IMR-90 (cell line): ENCODE results near the gene ZNF646. TPM values are rescaled to one million over a fixed set of nuclear protein-coding genes. Genes with fewer than 3 reads are reported as not detected.

Experiments
- ATAC-seq: fragments of 200-7000 bp; cut with Tn5 transposase; 2 replicates; pipeline ENCODE4 v1.9.1; 2020; ENCODE audit warnings: low read depth, mild to moderate bottlenecking, moderate library complexity
- BruUV-seq: library from RNA; stranded (reverse); fragments of 400-500 nt; replicated peaks from 2 replicates; lab custom pipeline; 2021; lab: Mats Ljungman, UMichigan
- CTCF ChIA-PET: fragments of 300-600 bp; formaldehyde crosslinking; extraction: SDS; loops from one replicate; lab custom pipeline; 2021; ENCODE audit warnings: antibody characterized with exemption; lab: Yijun Ruan, JAX
- POLR2A ChIA-PET: fragments of 300-600 bp; sonication (Branson Sonifier 250); formaldehyde crosslinking; loops from one replicate; lab custom pipeline; 2022; ENCODE audit warnings: antibody characterized with exemption; ENCODE audit not compliant: unreplicated experiment; lab: Charles Lee
- DNase-seq: peaks from one replicate; pipeline ENCODE4 v3.0.0; 2013
- H2AFZ ChIP-seq: replicated peaks from 2 replicates; pipeline ENCODE3; 2013; ENCODE audit warnings: low read length, mild to moderate bottlenecking; ENCODE audit not compliant: poor library complexity
- H2AK5ac ChIP-seq: 2 replicates; pipeline ENCODE4 v1.6.1; 2013; ENCODE audit warnings: low read depth, low read length, inconsistent platforms
- H2AK9ac ChIP-seq: replicated peaks from 2 replicates; pipeline ENCODE3; 2013; ENCODE audit warnings: mild to moderate bottlenecking, low read depth, low read length, moderate library complexity; ENCODE audit not compliant: poor library complexity
- H2BK120ac ChIP-seq: 2 replicates; pipeline ENCODE4 v1.6.1; 2013; ENCODE audit warnings: low read depth, low read length, inconsistent platforms
- H2BK15ac ChIP-seq: 3 replicates; pipeline ENCODE4 v1.6.1; 2013; ENCODE audit warnings: low read depth, low read length, inconsistent platforms
- H2BK20ac ChIP-seq: 2 replicates; pipeline ENCODE4 v1.6.1; 2013; ENCODE audit warnings: low read depth, mild to moderate bottlenecking, inconsistent platforms, low read length, moderate library complexity
- H2BK5ac ChIP-seq: 2 replicates; pipeline ENCODE4 v1.6.1; 2013; ENCODE audit warnings: mild to moderate bottlenecking, low read depth, low read length, inconsistent platforms; ENCODE audit not compliant: poor library complexity, severe bottlenecking
- H3K14ac ChIP-seq: replicated peaks from 2 replicates; pipeline ENCODE4 v1.6.1; 2013; ENCODE audit warnings: low read depth, low read length, inconsistent platforms
- H3K18ac ChIP-seq: 2 replicates; pipeline ENCODE4 v1.6.1; 2013; ENCODE audit warnings: low read depth, low read length, control low read depth
- H3K23ac ChIP-seq: 2 replicates; pipeline ENCODE4 v1.6.1; 2013; ENCODE audit warnings: low read depth, low read length, inconsistent platforms
- H3K27ac ChIP-seq: 2 replicates; pipeline ENCODE4 v1.5.1; 2013; ENCODE audit warnings: mild to moderate bottlenecking, control low read depth, low read length; ENCODE audit not compliant: insufficient read depth
- H3K27me3 ChIP-seq: 2 replicates; pipeline ENCODE4 v1.6.1; 2013; ENCODE audit warnings: low read length; ENCODE audit not compliant: control insufficient read depth, insufficient read depth
- H3K36me3 ChIP-seq: 2 replicates; pipeline ENCODE4 v1.6.1; 2013; ENCODE audit warnings: low read length, mixed read lengths; ENCODE audit not compliant: control insufficient read depth, insufficient read depth
- H3K4ac ChIP-seq: 2 replicates; pipeline ENCODE4 v1.6.1; 2013; ENCODE audit warnings: low read depth, low read length, inconsistent platforms
- H3K4me1 ChIP-seq: 2 replicates; pipeline ENCODE4 v1.6.1; 2013; ENCODE audit warnings: low read length, mixed read lengths; ENCODE audit not compliant: control insufficient read depth, insufficient read depth
- H3K4me2 ChIP-seq: 2 replicates; pipeline ENCODE4 v1.6.1; 2013; ENCODE audit warnings: low read depth, mild to moderate bottlenecking, control low read depth, low read length, moderate library complexity
- H3K4me3 ChIP-seq: 2 replicates; pipeline ENCODE4 v1.5.1; 2013; ENCODE audit warnings: low read depth, mild to moderate bottlenecking, control low read depth, low read length, moderate library complexity; ENCODE audit not compliant: insufficient read depth
- H3K56ac ChIP-seq: 2 replicates; pipeline ENCODE4 v1.6.1; 2013; ENCODE audit warnings: low read length, inconsistent platforms; ENCODE audit not compliant: insufficient read depth; ENCODE audit errors: extremely low read depth
- H3K79me1 ChIP-seq, 2 experiments: 2 replicates each; pipeline ENCODE4 v1.6.1; 2013; ENCODE audit warnings: low read length in 2 of 2, inconsistent platforms in 1 of 2, low read depth in 1 of 2
- H3K9ac ChIP-seq: 2 replicates; pipeline ENCODE4 v1.6.1; 2013; ENCODE audit warnings: low read depth, low read length, control low read depth
- H3K9me1 ChIP-seq: 2 replicates; pipeline ENCODE4 v1.6.1; 2013; ENCODE audit warnings: low read length, inconsistent platforms; ENCODE audit not compliant: insufficient read depth
- H3K9me3 ChIP-seq: 2 replicates; pipeline ENCODE4 v1.6.1; 2013; ENCODE audit warnings: low read length; ENCODE audit not compliant: control insufficient read depth, insufficient read depth
- H4K20me1 ChIP-seq: 2 replicates; pipeline ENCODE4 v1.6.1; 2013; ENCODE audit warnings: low read length, inconsistent platforms; ENCODE audit not compliant: insufficient read depth
- H4K5ac ChIP-seq: 2 replicates; pipeline ENCODE4 v1.6.1; 2013; ENCODE audit warnings: mild to moderate bottlenecking, low read depth, low read length, control low read depth
- H4K8ac ChIP-seq, 2 experiments: 2 replicates each; pipeline ENCODE4 v1.6.1; 2013; ENCODE audit warnings: low read depth in 2 of 2, low read length in 2 of 2, control low read depth in 1 of 2, inconsistent platforms in 1 of 2
- H4K91ac ChIP-seq: 2 replicates; pipeline ENCODE4 v1.6.1; 2013; ENCODE audit warnings: low read depth, low read length, inconsistent platforms; ENCODE audit not compliant: insufficient read depth
- BHLHE40 ChIP-seq: fragments of 150-350 bp; IDR thresholded peaks from 2 replicates; pipeline ENCODE4 v1.6.1; 2016; ENCODE audit warnings: mild to moderate bottlenecking, low read depth, low read length
- CEBPB ChIP-seq: IDR thresholded peaks from 2 replicates; pipeline ENCODE4 v1.6.1; 2012; ENCODE audit warnings: low read depth, low read length, improper control_type of control experiment
- CHD1 ChIP-seq: IDR thresholded peaks from 2 replicates; pipeline ENCODE4 v1.6.1; 2012; ENCODE audit warnings: low read depth, low read length, improper control_type of control experiment
- CTCF ChIP-seq: conservative IDR thresholded peaks from 2 replicates; pipeline ENCODE4 v1.5.1; 2012; ENCODE audit warnings: mild to moderate bottlenecking, low read depth, low read length, improper control_type of control experiment
- ELK1 ChIP-seq: fragments of 150-350 bp; IDR thresholded peaks from 2 replicates; pipeline ENCODE4 v1.6.1; 2016; ENCODE audit warnings: low read depth, mild to moderate bottlenecking, low read length, moderate library complexity, borderline replicate concordance
- FOS ChIP-seq: fragments of 150-350 bp; IDR thresholded peaks from 2 replicates; pipeline ENCODE4 v1.6.1; 2016; ENCODE audit warnings: low read depth, low read length
- MAFK ChIP-seq: IDR thresholded peaks from 2 replicates; pipeline ENCODE4 v1.6.1; 2012; ENCODE audit warnings: low read depth, low read length, improper control_type of control experiment
- MAZ ChIP-seq: IDR thresholded peaks from 2 replicates; pipeline ENCODE4 v1.6.1; 2012; ENCODE audit warnings: low read depth, mild to moderate bottlenecking, low read length, improper control_type of control experiment, moderate library complexity, borderline replicate concordance
- MXI1 ChIP-seq: IDR thresholded peaks from 2 replicates; pipeline ENCODE4 v1.6.1; 2012; ENCODE audit warnings: low read depth, mild to moderate bottlenecking, low read length, moderate library complexity, borderline replicate concordance
- NFE2L2 ChIP-seq: fragments of 150-350 bp; IDR thresholded peaks from 2 replicates; pipeline ENCODE4 v1.6.1; 2016; ENCODE audit warnings: low read depth, mild to moderate bottlenecking, low read length
- POLR2A ChIP-seq: IDR thresholded peaks from 2 replicates; pipeline ENCODE4 v1.6.1; 2012; ENCODE audit warnings: mild to moderate bottlenecking, low read depth, low read length
- RAD21 ChIP-seq: IDR thresholded peaks from 2 replicates; pipeline ENCODE4 v1.6.1; 2012; ENCODE audit warnings: low read length, improper control_type of control experiment
- RCOR1 ChIP-seq: IDR thresholded peaks from 2 replicates; pipeline ENCODE4 v1.6.1; 2012; ENCODE audit warnings: mild to moderate bottlenecking, low read length, improper control_type of control experiment; ENCODE audit not compliant: insufficient replicate concordance
- RFX5 ChIP-seq: IDR thresholded peaks from 2 replicates; pipeline ENCODE4 v1.8.0; 2012; ENCODE audit warnings: low read depth, mild to moderate bottlenecking, low read length, moderate library complexity
- SMC3 ChIP-seq: fragments of 150-350 bp; IDR thresholded peaks from 2 replicates; pipeline ENCODE4 v1.6.1; 2016; ENCODE audit warnings: low read depth, mild to moderate bottlenecking, antibody characterized with exemption, low read length, moderate library complexity
- USF2 ChIP-seq: fragments of 150-350 bp; IDR thresholded peaks from 2 replicates; pipeline ENCODE4 v1.6.1; 2017; ENCODE audit warnings: mild to moderate bottlenecking, antibody characterized with exemption, low read length, low read depth
- WGBS, 2 experiments: methylation state at CpG; one replicate each; pipeline versions ENCODE4 v1.1.5 to v1.1.7; 2013; ENCODE audit warnings: missing lambda C conversion rate in 2 of 2; ENCODE audit not compliant: insufficient read length in 1 of 2; ENCODE audit errors: extremely low coverage in 2 of 2; 5-methylcytosine and 5-hydroxymethylcytosine counted together
- dilution Hi-C: fragments of 300-500 bp; cut with HindIII; formaldehyde crosslinking; loops from one replicate; pipeline ENCODE4 v1.14.3; 2018; ENCODE audit warnings: low sequenced_read_pairs; ENCODE audit not compliant: unreplicated experiment
- in situ Hi-C: fragments of 300-500 bp; cut with MboI; formaldehyde crosslinking; loops from 3 replicates; pipeline ENCODE4 v1.14.3; 2019; ENCODE audit warnings: low sequenced_read_pairs, inconsistent platforms, mixed read lengths
- intact Hi-C: fragments of 100-400 bp; cut with micrococcal nuclease; formaldehyde crosslinking; loops from 2 replicates; pipeline ENCODE4 v1.10.0; 2022
- polyA plus RNA-seq, 3 experiments: library from polyadenylated mRNA; depleted of rRNA; stranded (reverse); fragments of >200 nt; gene quantifications; 2 replicates each; pipeline ENCODE4 v1.2.3, GENCODE V29; 2012; ENCODE audit warnings: low replicate concordance in 1 of 3
- total RNA-seq: library from RNA; depleted of rRNA; stranded (reverse); fragments of >200 nt; gene quantifications from 2 replicates; pipeline ENCODE4 v1.2.3, GENCODE V29; 2012

ZNF646 gene
- total and polyA plus RNA-seq, 2 of the 4 experiments (the other 2 are of a cell fraction), result 4.9 to 6.8 TPM

GRCh38 chr16:31042866-31043265 is 31.4 kb upstream of the ZNF646 start:
- Histone ChIP-seq H3K14ac (no peak overlapping the region), H3K23ac (no peak overlapping the region), H3K4ac (no peak overlapping the region), H2BK20ac (no peak overlapping the region), H2BK120ac (no peak overlapping the region), H4K5ac (no peak overlapping the region), H2AFZ (no peak overlapping the region), H3K27ac (no peak overlapping the region), H3K36me3 (peaks cover 34% of the 10 kb centered on the region), H3K9ac (no peak overlapping the region), H3K79me1 (no peaks in the 10 kb centered on the region; a peak in 2 of 4 replicates), H4K8ac (no peak overlapping the region), H3K9me3 (no peaks in the 10 kb centered on the region), H3K27me3 (no peaks in the 10 kb centered on the region), H2AK9ac (no peak overlapping the region), H2AK5ac (no peak overlapping the region), H3K4me2 (no peak overlapping the region), H3K18ac (no peak overlapping the region), H3K4me1 (0 out of 2 replicates have a peak, but pooled peaks cover 2% of the 10 kb centered on the region), H3K9me1 (no peaks in the 10 kb centered on the region; the same call in 1 of the 2 replicates), H3K4me3 (no peak overlapping the region), H4K91ac (no peak overlapping the region), H2BK15ac (no peak overlapping the region), H4K20me1 (peaks cover 4% of the 10 kb centered on the region), H3K56ac (no peak overlapping the region), H2BK5ac (no peak overlapping the region)
- no CpG with 5 or more reads among the region's 10 CpGs for WGBS, 2 experiments
- no peak for ATAC-seq
- DNase-seq, result no peak
- POLR2A ChIA-PET, result no interaction called here
- no peak for TF ChIP-seq CEBPB
- TF ChIP-seq SMC3, result no peak
- TF ChIP-seq RCOR1, result no peak
- no peak for TF ChIP-seq USF2
- no peak for TF ChIP-seq CTCF
- no peak for TF ChIP-seq ELK1
- TF ChIP-seq BHLHE40, result no peak
- TF ChIP-seq POLR2A, result no peak
- no peak for TF ChIP-seq RFX5
- TF ChIP-seq NFE2L2, result no peak
- no peak for TF ChIP-seq FOS
- TF ChIP-seq MAZ, result no peak
- no peak for TF ChIP-seq MAFK
- no peak for TF ChIP-seq RAD21
- no peak for TF ChIP-seq CHD1
- no peak for TF ChIP-seq MXI1
- intact Hi-C loops (no loop called here), in situ Hi-C loops (no loop called here), dilution Hi-C loops (no loop called here)
- CTCF ChIA-PET, result no interaction called here
- no TSS peak for BruUV-seq
